H54 (cell line): ENCODE measurements around the gene MKLN1.
"Not testable (repeated sequence)": the region's sequence is repeated elsewhere in the genome, so short reads cannot be mapped to it uniquely, and the experiment has no call there.

ENCODE experiments used
- DNase-seq: peaks from one replicate; pipeline ENCODE4 v3.0.0; 2011; ENCODE audit warnings: low spot score, mixed read lengths; ENCODE audit not compliant: insufficient read length
- FAIRE-seq: peaks from 3 replicates; lab custom pipeline; 2011; peaks lifted over from hg19 to GRCh38; lab: Jason Lieb, UNC
- POLR2A ChIP-seq: IDR thresholded peaks from 2 replicates; pipeline ENCODE4 v1.6.1; 2011; ENCODE audit warnings: low read depth, mild to moderate bottlenecking, low read length

The MKLN1 gene

GRCh38 chr7:131459256-131459655, 131.6 kb downstream of the MKLN1 start:
- TF ChIP-seq POLR2A = no peak
- FAIRE-seq (peak; percentile 38), DNase-seq (no peak)

DNA sequence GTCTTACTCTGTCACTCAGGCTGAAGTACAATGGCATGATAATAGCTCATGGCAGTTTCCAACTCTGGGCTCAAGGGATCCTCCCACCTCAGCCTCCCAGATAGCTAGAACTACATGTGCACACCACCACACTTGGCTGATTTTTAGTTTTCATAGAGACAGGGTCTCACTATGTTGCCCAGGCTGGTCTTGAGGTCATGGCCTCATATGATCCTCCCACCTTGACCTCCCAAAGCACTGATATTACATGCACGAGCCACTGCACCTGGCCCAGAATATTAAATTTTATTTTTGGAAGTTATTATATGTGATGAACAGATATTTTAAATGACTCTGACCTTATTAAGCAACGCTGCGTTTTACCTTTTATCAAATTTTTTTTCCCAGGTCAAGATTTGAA, 134.4 kb downstream of the MKLN1 start:
- no peak for TF ChIP-seq POLR2A
- no peak for DNase-seq
- no peak for FAIRE-seq

GRCh38 chr7:131462715-131463114, 135.0 kb downstream of the MKLN1 start:
- not testable (repeated sequence) for FAIRE-seq, DNase-seq

DNA sequence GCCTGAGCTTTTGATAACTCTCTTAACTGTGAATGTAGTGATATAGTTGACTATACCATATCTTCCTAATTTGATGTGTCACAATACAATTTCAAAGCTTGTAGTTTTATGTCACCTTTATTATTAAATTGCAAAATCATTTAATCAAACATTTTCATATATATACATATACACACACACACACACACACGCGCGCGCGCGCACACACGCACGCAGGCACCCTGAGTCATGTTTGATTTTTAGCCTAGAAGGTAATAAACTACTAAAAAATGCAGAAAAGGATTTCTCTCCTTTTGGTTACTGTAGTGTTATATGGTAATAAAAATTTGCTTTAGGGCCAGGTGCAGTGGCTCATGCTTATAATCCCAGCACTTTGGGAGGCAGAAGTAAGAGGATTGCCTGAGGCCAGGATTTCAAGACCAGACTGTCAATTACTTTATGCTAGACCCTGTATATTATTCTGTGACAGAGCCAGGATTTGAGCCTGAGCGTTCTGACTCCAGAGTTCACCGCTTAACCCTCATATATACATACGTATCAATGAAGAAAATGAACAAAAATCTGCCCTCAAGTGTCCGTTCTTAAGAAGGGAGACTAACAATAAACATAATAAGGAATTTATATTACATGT, 139.2 kb downstream of the MKLN1 start:
- FAIRE-seq (no peak), DNase-seq (no peak)
- TF ChIP-seq POLR2A = no peak

DNA sequence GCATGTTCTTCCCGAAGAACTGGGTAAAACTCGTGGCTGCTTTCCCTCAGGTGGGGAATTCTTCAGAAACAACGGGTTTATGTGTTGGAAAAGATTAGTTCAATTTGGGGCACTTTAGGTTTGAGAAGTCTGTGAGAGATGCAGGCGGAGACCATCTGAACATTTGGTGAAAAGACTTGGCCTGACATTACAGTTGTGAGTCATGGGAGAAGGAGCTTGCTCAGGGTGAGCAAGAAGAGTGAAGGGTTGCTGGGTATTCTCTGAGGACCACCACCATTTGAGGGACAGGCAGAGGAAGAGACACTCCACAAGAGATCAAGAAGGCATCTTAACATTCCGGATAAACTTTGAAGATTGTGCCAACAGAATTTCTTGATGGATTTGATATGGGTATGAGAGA, 140.1 kb downstream of the MKLN1 start:
- no peak for TF ChIP-seq POLR2A
- FAIRE-seq (no peak), DNase-seq (no peak)

DNA sequence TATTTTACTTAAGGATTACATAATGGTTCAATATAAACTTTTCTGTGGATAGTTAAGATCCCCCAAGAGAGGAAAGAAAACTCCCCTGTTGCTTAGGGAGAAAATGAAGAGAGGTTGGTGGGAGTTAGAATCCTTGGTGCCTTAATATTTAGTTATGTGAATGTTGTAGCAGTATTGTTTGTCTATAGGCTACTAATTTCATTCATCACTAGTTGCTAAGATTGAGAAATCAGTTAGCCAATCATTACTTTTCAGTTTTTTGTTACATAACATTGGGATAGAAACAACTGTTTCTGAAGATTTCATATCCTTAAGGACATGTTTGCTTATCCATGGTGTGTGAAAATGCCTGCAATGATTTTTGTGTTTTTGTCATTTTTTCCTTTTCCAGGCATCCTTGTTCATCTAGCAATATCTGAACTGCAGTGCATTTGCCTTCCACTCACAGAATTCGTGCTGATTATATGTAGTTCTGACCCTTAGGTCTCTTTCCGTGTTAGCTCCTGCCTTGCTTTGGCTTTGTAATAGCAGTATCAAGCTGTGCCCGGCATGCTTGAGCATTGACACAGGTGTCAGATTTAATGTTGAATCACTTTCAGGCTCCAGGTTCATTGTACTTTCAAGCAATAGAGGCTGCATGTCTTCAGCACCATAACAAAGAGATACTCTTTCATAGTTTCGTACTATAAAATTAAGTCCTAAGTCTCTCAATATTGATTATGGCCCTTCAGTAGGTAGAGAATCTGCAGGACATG, 143.8 kb downstream of the MKLN1 start:
- DNase-seq (no peak), FAIRE-seq (no peak)
- TF ChIP-seq POLR2A = no peak

- no peak for FAIRE-seq
- no peak for TF ChIP-seq POLR2A
- no peak for DNase-seq
These were observed 149.1 kb downstream of the MKLN1 start for GRCh38 chr7:131476740-131477139.

DNA sequence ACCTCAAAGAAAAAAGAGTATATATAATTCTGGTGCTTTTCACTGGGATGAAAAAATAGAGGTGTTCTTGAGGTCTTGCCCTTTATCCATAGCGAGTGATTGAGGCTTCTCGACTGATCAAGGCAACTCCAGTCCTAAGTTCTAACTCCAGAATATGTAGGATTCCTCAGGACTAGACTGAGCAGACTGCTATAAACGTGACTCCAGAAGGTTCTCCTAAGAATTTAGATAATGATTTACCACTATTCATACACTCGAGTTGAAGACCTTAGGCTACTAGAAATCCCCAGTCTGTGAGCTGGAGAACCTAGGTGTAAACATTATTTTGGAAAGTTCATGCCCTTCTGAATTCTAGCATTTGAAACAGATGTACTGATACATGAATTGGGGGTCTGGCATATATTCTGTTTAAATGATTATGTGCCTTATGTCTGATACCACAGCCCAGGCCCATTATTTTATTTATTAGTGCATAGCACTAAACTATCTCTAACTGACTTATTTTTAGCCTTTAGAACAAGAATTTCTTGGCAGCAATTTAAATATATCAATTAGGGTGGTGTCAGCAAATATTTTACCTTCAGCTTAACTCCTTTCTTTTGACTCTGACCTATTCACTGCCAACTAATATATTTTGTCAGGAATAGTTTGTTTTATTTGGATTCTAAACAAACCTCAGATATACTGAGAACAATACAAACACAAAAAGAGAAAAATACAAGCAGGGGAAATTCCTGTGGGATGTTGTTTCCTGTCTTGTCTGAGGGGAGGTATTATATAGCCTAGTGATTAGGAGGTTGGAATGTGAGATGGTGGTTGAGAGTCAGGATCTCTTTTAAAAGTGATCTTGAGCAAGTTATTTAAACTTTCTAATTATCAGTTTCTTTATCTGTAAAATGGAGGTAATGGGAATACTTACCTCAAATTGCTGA, 153.0 kb downstream of the MKLN1 start:
- DNase-seq = no peak

DNA sequence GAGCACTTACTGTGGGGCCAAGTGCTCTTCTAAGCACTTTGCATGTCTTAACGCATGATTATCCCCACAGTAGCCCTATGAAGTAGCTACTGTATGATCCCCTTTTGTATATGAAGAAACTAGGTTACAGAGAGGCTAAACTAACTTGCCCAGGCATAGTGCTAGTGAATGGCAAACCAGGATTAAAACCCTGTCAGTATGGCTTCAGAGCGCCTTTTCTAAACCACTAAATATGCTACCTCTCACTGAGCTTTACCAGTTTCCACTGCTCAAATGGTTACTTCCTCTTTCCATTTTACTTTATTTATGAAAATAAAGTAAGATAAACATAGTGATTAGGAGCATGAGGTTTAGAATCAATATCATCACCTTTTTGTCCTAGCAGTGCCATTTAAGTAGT, 155.1 kb downstream of the MKLN1 start:
- no peak for TF ChIP-seq POLR2A
- DNase-seq = no peak
- FAIRE-seq = no peak

More for the DNA sequence above, 153.0 kb downstream of the MKLN1 start:
- peak; percentile 93 for FAIRE-seq
- TF ChIP-seq POLR2A = no peak

DNA sequence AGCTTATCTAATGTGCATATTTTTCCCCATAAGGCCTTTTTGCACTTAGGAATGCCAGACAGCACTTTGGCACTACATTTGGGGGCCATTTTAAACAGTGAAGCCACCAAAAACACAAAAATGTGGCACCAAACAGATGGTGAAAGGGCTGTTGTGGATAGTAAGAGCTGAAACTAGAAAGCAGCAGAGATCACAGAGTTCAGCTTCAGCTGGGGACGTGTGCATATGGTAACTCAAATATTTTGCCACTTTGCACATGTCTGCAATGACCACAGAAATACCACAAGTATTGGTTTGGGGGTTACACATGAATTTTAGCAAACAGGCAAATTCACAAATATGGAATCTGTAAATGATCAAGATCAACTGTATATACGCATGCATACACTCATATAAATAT, 155.9 kb downstream of the MKLN1 start:
- FAIRE-seq = no peak
- TF ChIP-seq POLR2A = no peak
- no peak for DNase-seq

DNA sequence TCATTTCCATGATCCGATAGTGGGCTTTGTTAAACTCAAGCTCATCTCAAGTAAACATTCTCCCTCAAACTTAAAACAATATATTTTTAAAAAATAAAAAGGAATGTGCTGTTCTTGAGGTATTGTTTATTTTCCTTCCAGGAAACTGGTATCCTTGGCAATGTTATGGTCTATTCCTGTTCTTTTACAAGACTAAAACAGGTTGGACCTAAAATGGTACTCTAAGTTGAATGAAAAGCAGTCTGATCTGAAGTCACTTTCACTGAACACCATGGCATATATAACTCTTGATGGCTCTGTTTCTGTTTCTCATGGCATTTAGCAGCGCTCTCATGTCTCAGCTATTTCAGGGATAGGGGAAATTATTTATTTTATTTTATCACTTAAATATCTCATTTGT, 158.7 kb downstream of the MKLN1 start:
- DNase-seq (no peak), FAIRE-seq (peak; percentile 65)
- no peak for TF ChIP-seq POLR2A

- DNase-seq (no peak), FAIRE-seq (peak; percentile 38)
- TF ChIP-seq POLR2A = no peak
These were observed 159.5 kb downstream of the MKLN1 start for GRCh38 chr7:131487217-131487616.

- FAIRE-seq (no peak), DNase-seq (no peak)
- no peak for TF ChIP-seq POLR2A
These were observed 160.7 kb downstream of the MKLN1 start for GRCh38 chr7:131488361-131488760.

DNA sequence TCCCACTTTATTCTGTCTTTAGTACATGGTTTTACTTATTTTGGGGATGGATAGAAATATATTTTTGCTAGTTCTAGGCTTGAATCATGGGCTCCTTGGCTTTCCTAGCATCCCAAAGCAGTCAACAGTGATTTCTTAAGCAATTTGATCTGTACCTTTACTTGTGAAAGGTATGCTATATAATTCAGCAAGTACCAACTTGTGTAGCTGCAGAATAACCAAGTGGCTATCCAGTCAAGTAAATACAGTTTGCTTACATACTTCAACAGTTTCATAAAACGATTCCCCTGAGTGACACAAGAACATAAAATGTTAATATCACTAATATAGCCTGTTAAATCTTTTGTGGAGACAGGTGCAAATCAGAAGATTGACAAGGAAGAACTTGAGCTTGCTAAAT, 161.5 kb downstream of the MKLN1 start:
- FAIRE-seq = peak; percentile 11
- no peak for DNase-seq
- no peak for TF ChIP-seq POLR2A
